Neural progenitor cell (in vitro differentiated cells): ENCODE measurements around the gene OSGIN1.

Source experiments
- EZH2 ChIP-seq: fragments of 200-600 bp; sonication (generic); IDR thresholded peaks from 2 replicates; pipeline ENCODE4 v1.6.1; 2017; ENCODE audit warnings: antibody characterized with exemption, mild to moderate bottlenecking, moderate library complexity
- TF ChIP-seq, protein P1 (sequence below): fragments of 200-600 bp; sonication (generic); IDR thresholded peaks from 2 replicates; pipeline ENCODE4 v1.5.1; 2017; ENCODE audit warnings: antibody characterized with exemption, mild to moderate bottlenecking

DNA sequence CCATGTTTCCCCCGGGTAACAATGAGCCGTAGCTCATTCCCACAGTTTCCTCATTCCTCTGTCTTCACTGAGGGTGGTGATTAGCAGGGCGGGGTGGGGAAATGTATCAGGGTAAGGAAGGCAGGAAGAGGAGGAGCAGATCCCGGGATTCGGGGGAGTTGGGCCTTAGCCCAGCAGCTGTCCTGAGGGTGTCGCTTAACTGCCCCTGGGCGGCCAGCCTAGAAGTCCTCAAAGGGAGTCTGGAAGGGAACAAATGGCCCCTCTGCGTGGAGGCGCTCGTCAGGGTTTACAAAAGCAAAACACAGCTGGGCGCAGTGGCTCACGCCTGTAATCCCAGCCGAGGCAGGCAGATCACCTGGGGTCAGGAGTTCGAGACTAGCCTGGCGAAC is 39.8 kb upstream of the OSGIN1 start:
- TF ChIP-seq, protein P1, sequence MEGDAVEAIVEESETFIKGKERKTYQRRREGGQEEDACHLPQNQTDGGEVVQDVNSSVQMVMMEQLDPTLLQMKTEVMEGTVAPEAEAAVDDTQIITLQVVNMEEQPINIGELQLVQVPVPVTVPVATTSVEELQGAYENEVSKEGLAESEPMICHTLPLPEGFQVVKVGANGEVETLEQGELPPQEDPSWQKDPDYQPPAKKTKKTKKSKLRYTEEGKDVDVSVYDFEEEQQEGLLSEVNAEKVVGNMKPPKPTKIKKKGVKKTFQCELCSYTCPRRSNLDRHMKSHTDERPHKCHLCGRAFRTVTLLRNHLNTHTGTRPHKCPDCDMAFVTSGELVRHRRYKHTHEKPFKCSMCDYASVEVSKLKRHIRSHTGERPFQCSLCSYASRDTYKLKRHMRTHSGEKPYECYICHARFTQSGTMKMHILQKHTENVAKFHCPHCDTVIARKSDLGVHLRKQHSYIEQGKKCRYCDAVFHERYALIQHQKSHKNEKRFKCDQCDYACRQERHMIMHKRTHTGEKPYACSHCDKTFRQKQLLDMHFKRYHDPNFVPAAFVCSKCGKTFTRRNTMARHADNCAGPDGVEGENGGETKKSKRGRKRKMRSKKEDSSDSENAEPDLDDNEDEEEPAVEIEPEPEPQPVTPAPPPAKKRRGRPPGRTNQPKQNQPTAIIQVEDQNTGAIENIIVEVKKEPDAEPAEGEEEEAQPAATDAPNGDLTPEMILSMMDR: no peak
- TF ChIP-seq EZH2: no peak
